AG04449 (cell line): Measurements from ENCODE around the gene LAMA2.
A peak's percentile ranks its signal among the peaks of the same experiment; 100 is the strongest.

Experiments
- CTCF ChIA-PET: fragments of 350-600 bp; formaldehyde crosslinking; extraction: SDS; loops from one replicate; lab custom pipeline; 2021; ENCODE audit warnings: antibody characterized with exemption; lab: Yijun Ruan, JAX
- POLR2A ChIA-PET: fragments of 400-600, 350-600 bp; formaldehyde crosslinking; extraction: SDS; loops from one replicate; lab custom pipeline; 2020; ENCODE audit warnings: antibody characterized with exemption, inconsistent platforms; lab: Yijun Ruan, JAX
- DNase-seq: peaks from one replicate; pipeline ENCODE4 v3.0.0-alpha.2; 2010; ENCODE audit warnings: low read depth, low spot score
- H3K4me3 ChIP-seq: 2 replicates; pipeline ENCODE4 v1.5.1; 2011; ENCODE audit warnings: low read depth, mild to moderate bottlenecking, control low read depth, low read length
- TF ChIP-seq, protein P1 (sequence below): IDR thresholded peaks from one replicate; pipeline ENCODE4 v1.5.1; 2011; ENCODE audit warnings: mild to moderate bottlenecking, moderate library complexity, low read length, control low read depth, inconsistent platforms; ENCODE audit not compliant: insufficient read depth; ENCODE audit errors: missing control alignments

The LAMA2 gene

DNA sequence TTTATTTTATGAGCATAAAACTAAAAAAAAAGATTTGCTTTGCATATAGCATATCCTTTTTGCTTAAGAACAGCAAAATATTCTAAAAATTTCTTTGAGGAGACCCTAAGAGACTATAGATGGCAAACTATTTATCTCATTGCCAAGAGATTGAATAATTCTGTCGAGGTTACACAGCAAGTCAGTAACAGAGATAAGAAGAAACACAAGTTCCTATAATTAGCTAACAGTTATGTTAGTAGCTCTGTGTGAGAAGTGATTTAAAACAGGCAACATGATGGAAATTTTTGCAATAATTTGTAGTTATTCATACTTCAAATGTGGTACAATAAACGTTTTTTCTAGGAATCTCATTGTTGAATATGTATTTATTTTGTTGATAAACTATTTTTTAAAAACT is 9.1 kb downstream of the LAMA2 start:
- TF ChIP-seq, protein P1, sequence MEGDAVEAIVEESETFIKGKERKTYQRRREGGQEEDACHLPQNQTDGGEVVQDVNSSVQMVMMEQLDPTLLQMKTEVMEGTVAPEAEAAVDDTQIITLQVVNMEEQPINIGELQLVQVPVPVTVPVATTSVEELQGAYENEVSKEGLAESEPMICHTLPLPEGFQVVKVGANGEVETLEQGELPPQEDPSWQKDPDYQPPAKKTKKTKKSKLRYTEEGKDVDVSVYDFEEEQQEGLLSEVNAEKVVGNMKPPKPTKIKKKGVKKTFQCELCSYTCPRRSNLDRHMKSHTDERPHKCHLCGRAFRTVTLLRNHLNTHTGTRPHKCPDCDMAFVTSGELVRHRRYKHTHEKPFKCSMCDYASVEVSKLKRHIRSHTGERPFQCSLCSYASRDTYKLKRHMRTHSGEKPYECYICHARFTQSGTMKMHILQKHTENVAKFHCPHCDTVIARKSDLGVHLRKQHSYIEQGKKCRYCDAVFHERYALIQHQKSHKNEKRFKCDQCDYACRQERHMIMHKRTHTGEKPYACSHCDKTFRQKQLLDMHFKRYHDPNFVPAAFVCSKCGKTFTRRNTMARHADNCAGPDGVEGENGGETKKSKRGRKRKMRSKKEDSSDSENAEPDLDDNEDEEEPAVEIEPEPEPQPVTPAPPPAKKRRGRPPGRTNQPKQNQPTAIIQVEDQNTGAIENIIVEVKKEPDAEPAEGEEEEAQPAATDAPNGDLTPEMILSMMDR: no peak
- DNase-seq: no peak
- POLR2A ChIA-PET: no interaction called here
- H3K4me3 ChIP-seq: no peak overlapping the region
- CTCF ChIA-PET: interaction anchor here (1.7 kb wide), 1 partner anchor 360 kb away, joined by 5 read pairs; no protein-coding TSS in a partner anchor

DNA sequence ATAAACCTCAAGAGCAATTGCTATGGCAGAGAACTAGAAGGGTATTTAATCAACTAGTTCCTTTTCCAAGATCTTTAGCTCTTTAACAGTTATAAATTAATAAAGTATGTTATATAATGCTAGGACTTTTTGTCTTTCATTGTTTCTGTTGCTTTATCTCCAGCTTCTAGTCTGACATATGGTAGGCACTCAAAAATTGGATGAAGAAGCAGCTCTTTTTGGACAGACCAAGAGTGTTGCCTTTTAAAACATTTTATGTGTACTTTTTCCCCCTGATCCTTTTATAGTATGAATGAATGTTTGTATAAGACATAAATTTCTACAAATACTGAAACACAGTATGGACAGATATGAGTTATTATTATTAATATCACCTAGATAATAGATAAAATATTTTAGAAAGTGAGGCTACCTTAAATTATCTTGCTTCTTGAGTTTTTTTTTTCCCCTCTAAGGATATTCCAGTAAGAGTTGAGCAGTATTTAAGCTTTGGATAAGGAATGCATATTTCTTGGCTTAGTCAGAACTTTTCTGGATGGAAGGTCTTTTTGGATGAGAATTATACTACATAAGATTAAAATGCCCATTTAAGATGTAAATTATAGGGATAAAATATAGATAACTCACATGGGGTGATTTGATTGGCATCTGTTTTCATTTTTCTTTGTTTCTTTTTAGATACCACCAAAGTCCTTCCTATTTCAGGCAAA is 16.6 kb downstream of the LAMA2 start:
- CTCF ChIA-PET: interaction anchor here (1.4 kb wide), 1 partner anchor 16 kb away, joined by 3 read pairs; the partner anchor contains the start of gene LAMA2
- peak; percentile 19 for DNase-seq
- H3K4me3 ChIP-seq: no peak overlapping the region
- POLR2A ChIA-PET: no interaction called here
- TF ChIP-seq, protein P1: no peak

- TF ChIP-seq, protein P1: no peak
- DNase-seq: no peak
- ChIA-PET POLR2A (no interaction called here), CTCF (no interaction called here)
- no peak overlapping the region for H3K4me3 ChIP-seq
Measured at GRCh38 chr6:128903715-128904114, 20.8 kb downstream of the LAMA2 start.

DNA sequence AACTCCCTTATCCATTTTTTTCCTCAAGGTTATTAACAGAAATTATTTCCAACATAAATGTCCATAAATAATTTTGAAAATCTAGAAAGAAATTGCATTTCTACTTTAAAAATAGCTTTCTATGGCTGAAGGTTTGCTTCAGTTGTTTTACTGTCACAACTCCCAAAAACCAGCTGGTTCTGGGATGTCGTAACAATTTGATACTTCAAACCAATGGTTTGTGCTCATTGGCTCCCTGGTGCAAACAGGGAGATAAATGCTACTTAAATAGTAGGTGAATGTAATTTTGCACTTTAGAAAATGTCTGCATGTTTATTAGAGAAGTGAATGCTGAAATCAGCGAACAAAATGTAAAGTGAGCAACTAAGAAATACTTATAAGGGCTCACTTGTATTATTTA is 31.1 kb downstream of the LAMA2 start:
- TF ChIP-seq, protein P1: no peak
- no peak overlapping the region for H3K4me3 ChIP-seq
- CTCF ChIA-PET: interaction anchor here (1.1 kb wide), 1 partner anchor 13 kb away, joined by 3 read pairs; no protein-coding TSS in a partner anchor
- DNase-seq: no peak
- POLR2A ChIA-PET: no interaction called here

GRCh38 chr6:128918886-128919285 is 35.9 kb downstream of the LAMA2 start:
- POLR2A ChIA-PET: no interaction called here
- CTCF ChIA-PET: no interaction called here
- DNase-seq: no peak
- no peak overlapping the region for H3K4me3 ChIP-seq
- TF ChIP-seq, protein P1: no peak

DNA sequence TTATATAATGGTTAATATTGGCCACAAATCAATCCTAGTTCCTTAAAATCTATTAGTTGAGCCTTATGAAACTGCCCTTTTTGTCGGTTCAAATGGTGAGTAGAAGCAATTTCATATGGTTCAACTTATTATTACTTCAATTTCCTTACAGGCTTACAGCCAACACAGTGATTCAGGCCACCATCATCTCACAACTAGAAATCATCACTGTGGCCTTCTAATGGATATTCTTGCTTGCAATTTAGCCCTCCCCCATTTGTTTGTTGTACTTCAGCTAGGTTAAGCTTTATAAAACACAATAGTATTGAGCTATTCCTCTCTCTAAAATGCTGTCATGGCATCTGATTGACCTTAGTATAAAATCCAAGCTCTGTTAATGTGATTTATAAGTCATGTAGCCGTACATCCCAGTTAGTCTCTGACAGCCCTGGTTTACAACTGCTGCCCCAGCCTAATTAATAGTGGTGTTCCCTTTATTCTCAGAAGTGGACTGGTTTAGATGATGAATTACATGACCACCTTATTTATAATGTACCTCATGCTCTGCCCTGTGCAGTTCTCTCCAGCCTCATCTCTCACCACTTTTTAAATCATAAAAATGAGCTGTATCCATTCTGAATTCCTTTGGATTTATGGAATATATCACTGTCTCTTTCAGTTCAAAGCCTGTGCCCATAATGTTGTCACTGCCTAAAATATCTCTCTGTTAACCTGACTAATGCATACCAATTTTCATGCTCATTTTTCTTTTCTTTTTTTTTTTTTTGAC is 36.7 kb downstream of the LAMA2 start:
- DNase-seq: peak; percentile 7
- TF ChIP-seq, protein P1: no peak
- ChIA-PET CTCF (no interaction called here), POLR2A (no interaction called here)
- no peak overlapping the region for H3K4me3 ChIP-seq
